Esophagus muscularis mucosa (tissue), 4 donors: ENCODE measurements around the gene PARD3B. TPM values are rescaled to one million over a fixed set of nuclear protein-coding genes. Genes with fewer than 3 reads are reported as not detected.

Source experiments
- DNase-seq: peaks from one replicate; pipeline ENCODE4 v3.0.0-alpha.2; 2017; ENCODE audit errors: extremely low spot score
- H3K27ac ChIP-seq, 4 donors: fragments of 200-600 bp; sonication (generic); replicated peaks in 1 of 4; 1 replicate in 3 of 4; 2 replicates in 1 of 4; pipeline ENCODE4 v1.5.1; 2016 to 2019; ENCODE audit warnings: mild to moderate bottlenecking in 1 of 4
- H3K27me3 ChIP-seq, 4 donors: fragments of 200-600 bp; sonication (generic); one replicate each; pipeline versions ENCODE4 v1.5.1 to v1.6.0; 2016 to 2019
- H3K36me3 ChIP-seq, 4 donors: fragments of 200-600 bp; sonication (generic); one replicate each; pipeline ENCODE4 v1.5.1; 2016 to 2019
- H3K4me1 ChIP-seq, 4 donors: fragments of 200-600 bp; sonication (generic); one replicate each; pipeline ENCODE4 v1.5.1; 2016 to 2019
- H3K4me3 ChIP-seq, 4 donors: fragments of 200-600 bp; sonication (generic); 1 replicate in 2 of 4; 2 replicates in 2 of 4; pipeline ENCODE4 v1.5.1; 2016 to 2019; ENCODE audit warnings: mild to moderate bottlenecking in 4 of 4, moderate library complexity in 1 of 4
- H3K9me3 ChIP-seq, 4 donors: fragments of 200-600 bp; sonication (generic); 1 replicate in 3 of 4; 2 replicates in 1 of 4; pipeline ENCODE4 v1.5.1; 2016 to 2019
- CTCF ChIP-seq, 3 experiments: fragments of 200-600 bp in 2 of 3; fragments of 450-650 bp in 1 of 3; sonication (generic) in 2 of 3; IDR thresholded peaks; one replicate each; pipeline ENCODE4 v1.5.1; 2017 to 2019; ENCODE audit warnings: antibody characterized with exemption in 3 of 3, mild to moderate bottlenecking in 2 of 3, moderate library complexity in 1 of 3
- EP300 ChIP-seq: sonication (generic); formaldehyde crosslinking; IDR thresholded peaks from one replicate; pipeline ENCODE4 v1.6.1; 2017; ENCODE audit warnings: antibody characterized with exemption
- POLR2A ChIP-seq: fragments of 450-650 bp; IDR thresholded peaks from one replicate; pipeline ENCODE4 v1.6.1; 2017; ENCODE audit warnings: antibody characterized with exemption, moderate library complexity, mild to moderate bottlenecking, low read depth
- POLR2AphosphoS5 ChIP-seq, 2 donors: sonication (generic); formaldehyde crosslinking; IDR thresholded peaks; one replicate each; pipeline ENCODE4 v1.6.1; 2017; ENCODE audit warnings: antibody characterized with exemption in 2 of 2
- WGBS: methylation state at CpG from one replicate; pipeline ENCODE4 v1.1.5; 2018; 5-methylcytosine and 5-hydroxymethylcytosine counted together
- intact Hi-C: fragments of 100-400 bp; cut with DNase I; formaldehyde crosslinking; loops from one replicate; pipeline ENCODE4 v1.15.1; 2023
- total RNA-seq, 4 donors: library from RNA; depleted of rRNA; stranded (reverse); fragments of >200 nt; gene quantifications; one replicate each; pipeline versions ENCODE4 v1.1.0 to v1.2.1, GENCODE V29; 2016

The PARD3B gene
- total RNA-seq, 4 donors from 2014 or later = 24.2 to 40.8 (median 32.5) TPM

- no peak overlapping the region for H3K4me3 ChIP-seq
- H3K27me3 ChIP-seq = no peaks in the 10 kb centered on the region
- no peaks in the 10 kb centered on the region for H3K9me3 ChIP-seq
- DNase-seq = no peak
- TF ChIP-seq POLR2A (no peak), POLR2AphosphoS5 (IDR thresholded peaks at IDR 0.05) (no peak), CTCF (IDR thresholded peaks at IDR 0.05) (no peak), EP300 (no peak)
- H3K4me1 ChIP-seq = no peaks in the 10 kb centered on the region
- H3K36me3 ChIP-seq = no peaks in the 10 kb centered on the region
- WGBS = 72% methylated on average over 1 of the region's 1 CpG
- H3K27ac ChIP-seq = no peak overlapping the region
- intact Hi-C loops = no loop called here
Observed at GRCh38 chr2:205261516-205262020, 716.3 kb downstream of the PARD3B start.

GRCh38 chr2:205267323-205267722 is 722.0 kb downstream of the PARD3B start:
- no peak overlapping the region for H3K4me3 ChIP-seq
- TF ChIP-seq POLR2AphosphoS5 (IDR thresholded peaks at IDR 0.05) (no peak), CTCF (IDR thresholded peaks at IDR 0.05) (no peak), EP300 (no peak), POLR2A (no peak)
- 87% methylated on average over 2 of the region's 2 CpGs for WGBS
- no peak for DNase-seq
- no peaks in the 10 kb centered on the region for H3K9me3 ChIP-seq
- intact Hi-C loops = no loop called here
- no peak overlapping the region for H3K27ac ChIP-seq
- no peaks in the 10 kb centered on the region for H3K36me3 ChIP-seq
- H3K4me1 ChIP-seq = no peaks in the 10 kb centered on the region
- no peaks in the 10 kb centered on the region for H3K27me3 ChIP-seq

GRCh38 chr2:205270689-205271088 is 725.4 kb downstream of the PARD3B start:
- DNase-seq = no peak
- Histone ChIP-seq H3K4me3 (no peak overlapping the region), H3K27me3 (no peaks in the 10 kb centered on the region), H3K36me3 (no peaks in the 10 kb centered on the region), H3K9me3 (no peaks in the 10 kb centered on the region), H3K27ac (no peak overlapping the region), H3K4me1 (no peaks in the 10 kb centered on the region)
- WGBS = 80% methylated on average over 4 of the region's 4 CpGs
- no peak for TF ChIP-seq EP300
- no peak for TF ChIP-seq POLR2AphosphoS5 (IDR thresholded peaks at IDR 0.05)
- no peak for TF ChIP-seq POLR2A
- TF ChIP-seq CTCF (IDR thresholded peaks at IDR 0.05) = no peak
- intact Hi-C loops = no loop called here

- no peak for TF ChIP-seq CTCF (IDR thresholded peaks at IDR 0.05)
- no peak for TF ChIP-seq EP300
- no peak for TF ChIP-seq POLR2A
- no peaks in the 10 kb centered on the region for H3K4me1 ChIP-seq
- 50% methylated on average over 2 of the region's 2 CpGs for WGBS
- intact Hi-C loops = no loop called here
- no peak for DNase-seq
- H3K27me3 ChIP-seq = no peaks in the 10 kb centered on the region
- no peak overlapping the region for H3K27ac ChIP-seq
- H3K36me3 ChIP-seq = no peaks in the 10 kb centered on the region
- H3K9me3 ChIP-seq = no peaks in the 10 kb centered on the region
- H3K4me3 ChIP-seq = no peak overlapping the region
Observed at GRCh38 chr2:205273148-205273547, 727.9 kb downstream of the PARD3B start.

- H3K36me3 ChIP-seq = no peaks in the 10 kb centered on the region
- H3K4me1 ChIP-seq = no peaks in the 10 kb centered on the region
- 80% methylated on average over 3 of the region's 3 CpGs for WGBS
- DNase-seq = no peak
- intact Hi-C loops = no loop called here
- H3K27me3 ChIP-seq = no peaks in the 10 kb centered on the region
- no peak overlapping the region for H3K4me3 ChIP-seq
- no peak overlapping the region for H3K27ac ChIP-seq
- no peaks in the 10 kb centered on the region for H3K9me3 ChIP-seq
- TF ChIP-seq EP300 (no peak), POLR2AphosphoS5 (IDR thresholded peaks at IDR 0.05) (no peak), CTCF (IDR thresholded peaks at IDR 0.05) (no peak), POLR2A (no peak)
Observed at GRCh38 chr2:205273627-205274026, 728.4 kb downstream of the PARD3B start.
